Head of caudate nucleus (tissue), 42 donors: Measurements from ENCODE around the gene MARCO.
A peak's percentile ranks its signal among the peaks of the same experiment; 100 is the strongest.
"Not testable (repeated sequence)": the region's sequence is repeated elsewhere in the genome, so short reads cannot be mapped to it uniquely, and the experiment has no call there.

Experiments
- DNase-seq, 42 donors: peaks; one replicate each; pipeline versions ENCODE4 v3.0.0 to v3.0.0-alpha.2; 2020 to 2021; ENCODE audit warnings: mixed read lengths in 7 of 42
- intact Hi-C: fragments of 100-400 bp; cut with DNase I; formaldehyde crosslinking; loops from one replicate; pipeline ENCODE4 v1.15.0; 2022

MARCO gene

DNA sequence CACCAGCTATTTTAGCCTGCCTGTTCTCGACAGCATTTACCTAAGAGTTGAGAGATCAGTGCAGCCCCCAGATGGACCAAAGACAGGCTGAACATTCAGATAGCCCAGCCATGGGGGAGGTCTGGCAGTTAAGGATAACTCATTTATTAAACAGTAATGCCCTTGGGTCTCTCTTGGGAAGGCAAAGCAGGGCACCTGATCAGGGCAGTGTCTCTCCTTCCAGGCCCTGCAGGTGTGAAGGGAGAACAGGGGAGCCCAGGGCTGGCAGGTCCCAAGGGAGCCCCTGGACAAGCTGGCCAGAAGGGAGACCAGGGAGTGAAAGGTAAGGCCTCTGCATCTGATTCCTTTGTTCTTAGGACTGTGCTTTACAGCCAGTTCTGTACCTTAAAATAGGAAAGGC, 49.6 kb downstream of the MARCO start:
- DNase-seq, result peak in 3 of 42 donors; percentile 0 to 26 (median 16)
- intact Hi-C loops, result no loop called here

DNA sequence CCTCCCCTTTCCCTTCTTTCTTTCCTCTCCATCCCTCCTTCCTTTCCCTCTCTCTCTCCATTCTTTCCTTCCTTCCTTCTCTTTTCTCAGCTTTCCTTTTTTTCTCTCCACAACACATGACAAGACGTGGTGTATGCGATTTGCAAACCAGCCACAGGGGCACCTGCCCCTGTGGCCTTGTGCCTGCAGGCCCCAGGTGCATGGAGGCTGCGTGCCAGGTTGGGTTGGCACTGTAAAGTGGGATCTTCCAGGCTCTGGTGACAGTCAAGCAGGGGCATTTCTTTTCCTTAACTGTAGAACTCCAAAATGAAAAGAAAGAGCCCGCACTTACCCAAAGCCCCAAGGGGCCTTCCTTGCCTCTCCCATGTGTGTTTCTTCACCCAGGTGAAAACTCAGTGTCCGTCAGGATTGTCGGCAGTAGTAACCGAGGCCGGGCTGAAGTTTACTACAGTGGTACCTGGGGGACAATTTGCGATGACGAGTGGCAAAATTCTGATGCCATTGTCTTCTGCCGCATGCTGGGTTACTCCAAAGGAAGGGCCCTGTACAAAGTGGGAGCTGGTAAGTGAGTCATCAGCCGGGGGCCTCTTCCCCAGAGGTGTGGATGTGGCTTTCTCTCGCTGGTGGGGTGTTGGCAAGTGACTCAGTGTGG, 50.9 kb downstream of the MARCO start:
- intact Hi-C loops, result no loop called here

DNA sequence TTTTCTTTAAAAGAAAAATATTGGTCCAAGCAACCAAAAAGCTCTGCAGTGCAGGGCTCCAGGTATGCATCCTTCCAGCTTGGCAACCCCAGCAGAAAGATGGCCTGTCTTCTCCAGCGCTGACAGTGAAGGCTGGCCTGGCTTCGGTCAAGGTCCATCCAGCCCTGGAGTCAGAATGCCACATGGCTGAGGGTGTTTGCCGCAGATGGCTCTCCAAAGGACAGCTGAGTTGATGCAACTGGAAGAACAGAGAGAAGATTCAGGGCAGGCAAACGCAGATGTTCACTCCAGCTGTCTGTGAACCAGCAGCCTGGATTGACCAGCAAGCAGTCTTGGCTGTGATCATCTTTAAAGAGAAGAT, 51.4 kb downstream of the MARCO start:
- intact Hi-C loops, result no loop called here
- peak in 4 of 42 donors; percentile 9 to 37 (median 28) for DNase-seq

More for the DNA sequence above, 50.9 kb downstream of the MARCO start:
- DNase-seq, result peak in 2 of 42 donors; percentile 5 to 30

DNA sequence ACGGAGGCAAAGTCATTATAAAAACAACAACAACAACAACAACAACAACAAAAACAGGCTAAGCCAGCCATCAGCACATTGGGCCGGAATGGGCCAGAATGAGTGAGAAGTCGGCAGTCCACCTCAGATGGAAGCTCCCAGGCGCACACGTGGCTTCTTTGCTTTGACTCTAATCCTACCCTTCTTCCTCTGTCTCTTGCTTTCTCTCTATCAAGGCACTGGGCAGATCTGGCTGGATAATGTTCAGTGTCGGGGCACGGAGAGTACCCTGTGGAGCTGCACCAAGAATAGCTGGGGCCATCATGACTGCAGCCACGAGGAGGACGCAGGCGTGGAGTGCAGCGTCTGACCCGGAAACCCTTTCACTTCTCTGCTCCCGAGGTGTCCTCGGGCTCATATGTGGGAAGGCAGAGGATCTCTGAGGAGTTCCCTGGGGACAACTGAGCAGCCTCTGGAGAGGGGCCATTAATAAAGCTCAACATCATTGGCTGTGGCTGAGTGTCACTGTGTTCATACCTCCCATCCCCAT, 52.2 kb downstream of the MARCO start:
- intact Hi-C loops, result no loop called here
- DNase-seq, result peak in 3 of 42 donors; percentile 7 to 21 (median 15)

DNA sequence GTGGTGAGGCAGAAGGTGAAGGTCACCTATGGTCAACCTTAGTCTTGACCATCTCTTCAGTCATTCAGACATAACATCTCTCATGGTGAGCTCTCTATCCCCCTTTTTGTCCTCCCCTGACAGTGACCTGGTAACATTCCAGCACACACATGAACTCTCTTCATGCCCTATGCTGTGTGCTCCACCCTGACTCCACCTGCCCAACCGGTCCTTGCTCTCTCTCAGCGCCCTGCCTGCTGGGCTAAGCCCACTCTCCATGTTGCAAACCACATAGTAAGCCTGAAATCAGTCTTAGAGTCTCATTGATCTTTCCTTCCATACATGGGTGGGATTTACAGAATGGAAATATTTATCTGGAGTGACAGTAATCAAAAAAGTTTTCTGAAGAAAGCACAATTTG, 52.8 kb downstream of the MARCO start:
- intact Hi-C loops, result no loop called here
- DNase-seq, result peak in 2 of 42 donors; percentile 11 to 13

DNA sequence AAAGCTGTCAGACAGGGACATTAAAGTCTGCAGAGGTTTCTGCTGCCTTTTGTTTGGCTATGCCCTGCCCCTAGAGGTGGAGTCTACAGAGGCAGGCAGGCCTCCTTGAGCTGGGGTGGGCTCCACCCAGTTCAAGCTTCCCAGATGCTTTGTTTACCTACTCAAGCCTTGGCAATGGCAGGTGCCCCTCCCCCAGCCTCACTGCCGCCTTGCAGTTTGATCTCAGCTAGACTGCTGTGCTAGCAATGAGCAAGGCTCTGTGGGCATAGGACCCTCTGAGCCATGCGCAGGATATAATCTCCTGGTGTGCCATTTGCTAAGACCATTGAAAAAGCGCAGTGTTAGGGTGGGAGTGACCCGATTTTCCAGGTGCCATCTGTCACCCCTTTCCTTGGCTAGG, 61.9 kb downstream of the MARCO start:
- peak in 3 of 42 donors; percentile 3 to 17 (median 4) for DNase-seq
- intact Hi-C loops, result not testable (repeated sequence)

DNA sequence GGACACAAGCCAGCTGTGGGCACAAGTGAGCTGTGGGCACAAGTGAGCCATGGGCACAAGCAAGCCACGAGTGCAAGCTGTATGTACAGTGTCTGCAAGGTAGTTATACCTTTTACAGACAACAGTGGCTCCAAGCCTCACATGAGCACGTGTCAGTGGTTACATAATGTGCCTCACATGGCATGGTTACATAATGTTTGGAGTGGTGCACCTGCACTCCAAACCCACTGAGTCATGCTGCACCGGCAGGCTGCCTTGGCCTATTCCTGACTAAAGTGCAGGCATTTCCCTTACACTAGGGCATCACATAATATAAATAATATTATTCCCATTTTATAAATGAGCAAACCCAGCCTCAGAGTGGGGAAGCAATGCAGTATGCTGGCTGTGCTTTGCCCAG, 62.6 kb downstream of the MARCO start:
- intact Hi-C loops, result no loop called here
- peak in 5 of 42 donors; percentile 3 to 40 (median 10) for DNase-seq

DNA sequence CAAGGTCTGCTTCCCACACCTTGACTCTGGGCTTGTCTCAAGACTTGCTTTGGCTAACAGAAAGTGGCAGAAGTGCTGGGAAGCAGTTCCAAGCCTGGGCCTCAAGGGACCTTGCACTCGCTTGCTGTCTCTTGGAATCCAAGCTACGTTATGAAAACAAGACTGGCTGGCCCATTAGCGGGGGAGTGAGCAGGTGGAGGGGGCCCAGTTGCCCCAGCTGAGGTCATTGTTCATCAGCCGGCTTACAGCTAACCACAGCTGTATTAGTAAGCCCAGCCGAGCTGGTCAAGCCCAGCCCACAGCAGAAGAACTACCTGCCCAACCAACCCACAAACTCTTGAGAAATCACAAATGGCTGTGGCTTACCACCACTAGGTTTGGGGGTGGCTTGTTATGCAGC, 63.1 kb downstream of the MARCO start:
- DNase-seq, result peak in 2 of 42 donors; percentile 4 to 9
- intact Hi-C loops, result no loop called here

DNA sequence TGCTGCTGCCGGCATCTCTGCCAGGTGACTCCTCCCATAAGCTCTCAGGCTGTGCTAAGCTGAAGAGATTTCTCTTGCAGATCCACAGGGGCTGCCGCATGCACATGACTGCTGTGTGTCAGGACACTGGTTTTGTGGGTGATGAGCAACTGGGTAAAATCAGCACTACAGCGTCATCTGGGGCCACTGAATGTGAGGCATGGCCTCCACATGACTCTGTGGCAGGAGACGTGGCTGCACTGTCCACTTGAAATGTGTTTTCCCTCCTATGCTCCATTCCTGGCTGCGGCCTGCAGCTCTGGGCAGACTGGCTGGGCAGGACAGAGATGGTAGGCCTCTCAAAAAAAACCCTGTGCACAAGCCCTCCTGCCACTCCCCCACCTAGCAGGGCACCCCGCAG, 63.6 kb downstream of the MARCO start:
- intact Hi-C loops, result no loop called here
- peak in 3 of 42 donors; percentile 10 to 24 (median 20) for DNase-seq

DNA sequence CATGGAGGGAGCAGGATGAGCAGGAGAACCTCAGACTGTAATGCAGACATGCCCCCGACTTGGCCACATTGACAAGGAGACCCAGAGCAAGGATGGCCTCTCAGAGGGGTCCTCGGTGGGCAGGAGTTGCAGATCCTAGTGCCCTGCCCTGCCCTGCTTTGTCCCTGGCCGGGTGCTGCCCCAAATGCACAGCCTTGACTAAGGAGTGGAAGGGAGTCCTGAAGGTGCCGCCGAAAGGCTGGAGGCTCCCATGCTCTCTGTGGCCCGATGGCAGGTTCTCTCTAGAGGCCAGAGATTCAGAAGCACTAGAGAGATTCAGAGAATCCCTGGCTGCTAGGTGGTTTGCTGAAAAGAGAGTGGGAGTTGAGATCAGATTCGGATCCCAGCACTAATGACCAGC, 64.4 kb downstream of the MARCO start:
- intact Hi-C loops, result no loop called here
- peak in 2 of 42 donors; percentile 20 to 21 for DNase-seq

DNA sequence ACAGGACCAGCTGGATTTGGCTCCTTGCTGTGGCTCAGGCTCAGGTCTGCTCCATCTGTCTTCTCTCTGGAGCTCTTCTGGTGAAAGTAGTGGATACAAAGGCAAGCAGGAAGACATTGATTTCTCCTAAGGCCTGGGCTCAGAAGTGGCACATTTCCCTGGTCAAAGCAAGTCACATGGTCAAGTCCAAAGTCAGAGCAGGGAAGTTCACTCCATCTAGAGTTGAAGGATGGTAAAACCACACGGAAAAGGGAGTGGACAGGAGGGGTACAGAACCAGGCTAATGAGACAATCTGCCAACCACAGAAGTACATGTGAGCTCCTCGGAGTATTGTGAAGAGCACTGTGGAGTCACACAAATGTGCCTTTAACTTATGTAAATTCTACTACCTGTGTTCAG, 66.1 kb downstream of the MARCO start:
- DNase-seq, result no peak
- intact Hi-C loops, result no loop called here

DNA sequence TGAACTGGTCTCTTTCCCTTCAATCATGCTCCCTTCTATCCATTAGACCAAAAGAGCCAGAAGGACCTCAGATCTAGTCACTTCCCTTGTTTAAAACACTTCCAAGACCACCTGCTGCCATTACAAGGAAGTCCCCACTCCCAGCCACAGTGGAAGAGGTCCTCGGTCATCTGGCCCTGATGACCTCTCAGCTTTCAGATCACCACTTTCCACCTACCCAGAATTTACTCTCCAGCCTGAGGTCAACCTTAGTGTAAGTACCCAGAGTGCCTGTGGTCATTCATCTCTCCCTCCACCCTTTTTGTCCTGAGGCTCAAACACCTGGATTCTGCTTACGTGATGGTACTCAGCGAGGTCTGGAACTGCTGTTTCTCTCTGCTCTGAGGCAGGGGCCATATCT, 67.1 kb downstream of the MARCO start:
- intact Hi-C loops, result no loop called here
- peak in 1 of 42 donors; percentile 17 for DNase-seq

DNA sequence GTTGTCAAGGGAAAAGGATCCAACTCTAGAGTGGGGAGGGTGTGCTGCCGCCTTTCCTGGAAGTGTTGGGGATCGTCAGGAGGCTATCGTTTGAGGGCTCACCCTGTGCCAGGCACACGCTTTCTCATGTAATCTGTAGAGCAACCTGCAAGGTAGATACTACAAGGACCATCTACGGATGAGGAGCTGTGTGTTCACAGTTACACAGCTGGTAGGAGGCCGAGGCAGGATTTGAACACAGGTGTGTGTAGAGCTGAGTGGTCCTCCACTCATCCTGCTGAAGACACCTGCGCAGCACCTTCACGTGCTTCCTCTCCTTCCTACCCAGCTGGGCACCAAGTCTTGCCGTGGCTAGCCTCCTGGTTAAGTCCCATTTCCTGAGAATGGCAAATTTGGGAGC, 68.3 kb downstream of the MARCO start:
- intact Hi-C loops, result no loop called here
- DNase-seq, result no peak

DNA sequence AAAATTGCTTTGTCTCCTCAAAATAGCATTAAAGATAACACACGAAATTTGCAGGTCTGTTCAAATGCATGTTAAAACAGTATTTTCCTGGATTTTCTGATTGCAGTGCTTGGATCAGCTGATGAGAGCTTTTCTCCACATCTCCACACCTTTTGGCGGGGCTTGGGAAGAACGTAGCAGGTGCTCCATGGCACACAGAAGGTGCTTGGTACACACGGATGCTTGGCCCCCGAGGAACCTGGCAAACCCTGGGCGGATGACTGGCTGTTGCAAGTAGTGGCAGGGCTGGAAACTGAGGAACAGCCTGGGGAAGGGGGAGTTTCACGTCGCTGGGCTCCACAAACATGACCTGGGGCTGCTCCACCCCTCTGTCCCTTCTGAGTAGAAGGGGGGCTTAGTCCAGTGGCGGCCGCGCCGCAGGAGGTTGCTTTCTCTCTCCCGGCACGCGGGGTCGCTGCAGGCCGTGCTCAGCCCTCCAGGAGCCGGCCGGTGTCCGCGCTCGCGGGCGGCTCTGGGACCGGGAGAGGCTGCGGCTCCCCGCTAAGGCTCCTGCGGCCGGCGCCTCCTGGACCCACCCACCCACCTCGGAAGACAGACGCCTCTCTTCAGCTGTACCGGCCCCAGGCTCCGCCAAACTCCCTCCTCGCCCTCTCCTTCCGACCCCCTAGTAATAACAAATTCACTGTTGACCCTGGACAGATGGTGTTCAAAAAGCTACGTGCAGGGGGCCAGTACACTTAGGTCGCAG, 69.3 kb downstream of the MARCO start:
- intact Hi-C loops, result no loop called here
- peak in 36 of 42 donors; percentile 5 to 76 (median 53) for DNase-seq

DNA sequence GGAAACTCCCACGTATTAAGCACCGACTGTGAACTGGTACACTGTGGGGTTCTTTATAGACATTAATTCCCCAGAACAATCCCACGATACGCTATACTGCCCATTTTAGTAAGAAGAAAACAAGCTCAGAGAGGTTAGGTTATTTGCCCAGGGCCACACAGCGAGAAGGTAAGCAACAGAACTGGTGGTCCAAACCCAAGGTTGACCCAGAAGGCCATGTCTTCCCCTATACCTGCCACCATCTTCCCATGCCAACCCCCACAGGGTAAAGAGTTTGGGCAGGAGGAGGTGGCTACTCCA, 69.9 kb downstream of the MARCO start:
- intact Hi-C loops, result no loop called here
- peak in 1 of 42 donors; percentile 10 for DNase-seq

DNA sequence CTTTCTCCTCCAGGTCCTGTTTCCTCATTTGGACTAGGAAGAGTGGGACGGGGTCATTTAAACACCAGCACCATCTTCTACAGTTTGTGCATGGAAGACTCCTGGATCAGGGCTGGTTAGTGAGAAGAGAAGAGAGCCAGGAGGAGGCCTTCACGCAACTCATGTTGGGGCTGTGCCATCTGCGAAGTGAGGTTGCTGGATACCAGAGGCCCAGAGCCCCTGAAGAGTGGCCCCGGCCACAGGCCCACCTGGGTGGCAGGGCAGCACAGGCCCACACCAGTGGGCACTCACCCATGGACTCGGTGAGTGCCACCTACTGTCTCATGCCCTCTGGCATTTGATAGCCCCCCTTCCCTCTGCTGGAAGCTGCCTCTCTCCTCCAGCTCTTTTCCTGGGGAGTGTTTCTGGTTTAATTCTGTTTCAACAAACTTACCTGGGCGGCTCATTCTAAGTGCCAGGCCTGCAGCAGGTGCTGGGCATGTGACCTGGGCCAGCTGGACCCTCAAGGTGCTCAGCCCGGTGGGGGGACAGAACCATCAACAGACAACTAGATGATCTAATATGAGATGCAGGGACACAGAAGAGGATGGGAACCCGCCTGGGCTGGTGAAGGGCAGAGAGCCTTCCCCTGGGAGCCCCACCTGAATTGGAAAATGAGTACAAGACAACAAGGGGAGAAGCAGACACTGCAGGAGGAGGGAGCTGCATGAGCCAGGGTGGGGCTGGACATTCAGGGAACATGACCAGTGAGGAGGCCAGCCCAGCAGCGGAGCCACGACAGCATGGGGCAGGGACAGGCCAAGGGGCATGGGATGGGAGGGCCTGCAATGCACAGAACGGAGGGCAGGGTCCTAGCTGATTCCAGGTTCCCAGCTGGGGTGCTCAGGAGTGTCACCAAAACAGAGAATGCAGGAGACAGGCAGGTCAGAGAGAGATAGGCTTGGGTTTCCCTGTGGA, 70.6 kb downstream of the MARCO start:
- intact Hi-C loops, result no loop called here
- peak in 2 of 42 donors; percentile 14 to 28 for DNase-seq

DNA sequence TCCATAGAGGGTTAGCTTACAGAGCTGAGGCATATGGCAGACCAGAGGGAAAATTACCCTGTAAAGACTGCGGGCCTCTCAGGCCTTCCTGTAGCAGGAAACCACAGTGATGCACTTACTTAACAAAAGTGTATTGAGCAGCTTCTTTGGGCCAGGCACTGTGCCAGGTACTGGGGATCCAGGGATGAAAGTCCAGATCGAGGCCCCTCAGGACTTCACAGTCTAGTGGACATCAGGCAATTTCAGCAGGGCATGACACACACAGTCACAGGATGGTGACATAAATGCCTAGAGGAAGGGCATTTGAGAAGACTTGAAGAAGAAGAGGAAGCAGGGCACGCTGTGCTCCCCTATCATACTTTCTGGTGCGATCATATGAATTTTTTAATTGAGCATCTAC, 71.7 kb downstream of the MARCO start:
- intact Hi-C loops, result no loop called here
- peak in 2 of 42 donors; percentile 23 to 32 for DNase-seq

DNA sequence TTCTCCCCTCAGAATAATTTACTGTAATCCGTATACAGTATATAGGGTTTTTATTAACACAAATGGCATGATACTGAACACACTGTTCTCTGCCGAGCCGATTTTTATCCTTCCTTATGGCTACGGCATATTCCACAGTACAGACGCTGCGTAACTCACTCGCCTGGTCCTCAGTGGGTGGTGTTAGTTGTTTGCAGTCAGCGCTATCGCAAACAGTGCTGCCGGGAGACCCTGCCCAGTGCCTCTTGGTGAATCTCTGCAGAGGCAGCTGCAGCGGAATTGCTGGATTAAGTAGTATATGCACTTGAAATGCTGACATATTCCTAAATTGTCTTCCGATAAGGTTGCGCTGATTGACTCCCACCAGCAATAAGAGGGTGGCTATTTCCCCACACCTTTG, 73.9 kb downstream of the MARCO start:
- DNase-seq, result peak in 3 of 42 donors; percentile 20 to 39 (median 35)
- intact Hi-C loops, result no loop called here

DNA sequence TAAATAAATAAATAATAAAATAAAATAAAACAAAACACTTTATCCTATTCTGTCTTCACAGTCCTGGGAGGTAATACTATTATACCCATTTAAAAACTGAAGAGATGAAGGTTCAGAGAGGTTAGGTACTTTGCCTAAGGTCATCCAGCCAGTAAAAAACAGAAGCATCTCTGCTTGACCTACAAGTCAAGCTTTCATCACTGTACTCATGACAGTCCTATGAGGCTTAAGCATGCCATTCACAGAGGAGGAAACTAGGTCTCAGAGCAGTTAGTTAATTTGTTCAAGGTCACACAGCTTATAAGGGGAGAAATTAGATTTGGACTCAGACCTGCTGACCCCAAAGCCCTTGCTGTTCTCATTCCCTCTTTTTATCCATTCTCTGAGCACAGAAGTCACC, 77.5 kb downstream of the MARCO start:
- no peak for DNase-seq
- intact Hi-C loops, result no loop called here

DNA sequence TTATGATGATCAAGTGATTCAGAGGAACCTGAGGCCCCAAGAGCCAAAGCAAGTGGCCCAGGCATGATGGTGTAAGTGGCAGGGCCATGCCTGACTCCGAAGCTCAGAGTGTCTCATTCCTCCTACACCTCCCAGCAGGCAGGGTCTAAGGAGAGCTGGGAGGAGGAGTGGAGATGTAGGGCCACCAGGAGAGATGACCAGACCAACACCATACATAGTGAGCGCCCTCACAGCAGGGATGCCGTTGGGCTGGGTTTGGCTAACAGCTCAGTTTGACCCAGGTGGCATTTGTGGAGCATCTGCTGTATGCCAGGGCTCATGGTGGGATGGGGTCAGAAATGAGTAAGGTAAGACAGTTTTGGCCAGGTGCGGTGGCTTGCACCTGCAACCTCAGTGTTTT, 80.7 kb downstream of the MARCO start:
- intact Hi-C loops, result no loop called here
- DNase-seq, result no peak
